ENCODE results near the gene EIF4A3.

DNA sequence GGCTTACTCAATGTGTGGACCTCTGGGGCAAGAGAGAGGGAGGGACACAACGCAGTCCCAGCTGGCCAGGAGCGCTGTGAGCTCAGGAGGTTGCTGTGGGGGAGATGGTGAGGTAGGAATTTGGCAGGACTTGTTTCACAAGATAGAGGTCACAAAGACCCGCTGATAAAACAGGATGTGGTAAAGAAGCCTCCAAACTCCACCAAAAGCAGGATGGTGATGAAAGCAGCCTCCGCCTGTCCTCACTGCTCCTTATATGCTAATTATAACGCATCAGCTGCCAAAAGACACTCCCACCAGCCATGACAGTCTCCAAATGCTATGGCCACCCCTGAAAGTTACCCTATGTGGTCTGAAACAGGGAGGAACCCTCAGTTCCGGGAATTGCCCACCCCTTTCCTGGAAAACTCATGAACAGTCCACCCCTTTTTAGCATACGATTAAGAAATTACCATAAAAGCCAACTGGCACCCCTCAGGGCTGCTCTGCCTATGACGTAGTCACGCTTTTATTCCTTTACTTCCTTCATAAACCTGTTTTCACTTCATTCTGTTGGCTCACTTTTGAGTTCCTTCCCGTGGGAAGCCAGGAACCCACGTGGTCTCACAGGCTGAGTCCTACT lies 5.3 kb upstream of the EIF4A3 start:
- TF ChIP-seq, protein P1, sequence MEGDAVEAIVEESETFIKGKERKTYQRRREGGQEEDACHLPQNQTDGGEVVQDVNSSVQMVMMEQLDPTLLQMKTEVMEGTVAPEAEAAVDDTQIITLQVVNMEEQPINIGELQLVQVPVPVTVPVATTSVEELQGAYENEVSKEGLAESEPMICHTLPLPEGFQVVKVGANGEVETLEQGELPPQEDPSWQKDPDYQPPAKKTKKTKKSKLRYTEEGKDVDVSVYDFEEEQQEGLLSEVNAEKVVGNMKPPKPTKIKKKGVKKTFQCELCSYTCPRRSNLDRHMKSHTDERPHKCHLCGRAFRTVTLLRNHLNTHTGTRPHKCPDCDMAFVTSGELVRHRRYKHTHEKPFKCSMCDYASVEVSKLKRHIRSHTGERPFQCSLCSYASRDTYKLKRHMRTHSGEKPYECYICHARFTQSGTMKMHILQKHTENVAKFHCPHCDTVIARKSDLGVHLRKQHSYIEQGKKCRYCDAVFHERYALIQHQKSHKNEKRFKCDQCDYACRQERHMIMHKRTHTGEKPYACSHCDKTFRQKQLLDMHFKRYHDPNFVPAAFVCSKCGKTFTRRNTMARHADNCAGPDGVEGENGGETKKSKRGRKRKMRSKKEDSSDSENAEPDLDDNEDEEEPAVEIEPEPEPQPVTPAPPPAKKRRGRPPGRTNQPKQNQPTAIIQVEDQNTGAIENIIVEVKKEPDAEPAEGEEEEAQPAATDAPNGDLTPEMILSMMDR (IDR thresholded peaks at IDR 0.05 in 4 of 5, conservative IDR thresholded peaks at IDR 0.05 in 1 of 5), result no peak
- no peak for TF ChIP-seq POLR2A (IDR thresholded peaks at IDR 0.05)
